GM18951 (cell line): ENCODE results near the gene PTCH2.

Experiments
- POLR2A ChIP-seq: IDR thresholded peaks from 4 replicates; pipeline ENCODE4 v1.6.1; 2011; ENCODE audit warnings: mild to moderate bottlenecking; ENCODE audit not compliant: insufficient read length, insufficient read depth; ENCODE audit errors: extremely low read depth
- in situ Hi-C: fragments of 300-500 bp; cut with MboI; formaldehyde crosslinking; loops from one replicate; pipeline ENCODE4 v1.12.0; 2022; ENCODE audit warnings: low sequenced_read_pairs, mixed read lengths, inconsistent platforms; ENCODE audit not compliant: unreplicated experiment

PTCH2 gene, protein sequence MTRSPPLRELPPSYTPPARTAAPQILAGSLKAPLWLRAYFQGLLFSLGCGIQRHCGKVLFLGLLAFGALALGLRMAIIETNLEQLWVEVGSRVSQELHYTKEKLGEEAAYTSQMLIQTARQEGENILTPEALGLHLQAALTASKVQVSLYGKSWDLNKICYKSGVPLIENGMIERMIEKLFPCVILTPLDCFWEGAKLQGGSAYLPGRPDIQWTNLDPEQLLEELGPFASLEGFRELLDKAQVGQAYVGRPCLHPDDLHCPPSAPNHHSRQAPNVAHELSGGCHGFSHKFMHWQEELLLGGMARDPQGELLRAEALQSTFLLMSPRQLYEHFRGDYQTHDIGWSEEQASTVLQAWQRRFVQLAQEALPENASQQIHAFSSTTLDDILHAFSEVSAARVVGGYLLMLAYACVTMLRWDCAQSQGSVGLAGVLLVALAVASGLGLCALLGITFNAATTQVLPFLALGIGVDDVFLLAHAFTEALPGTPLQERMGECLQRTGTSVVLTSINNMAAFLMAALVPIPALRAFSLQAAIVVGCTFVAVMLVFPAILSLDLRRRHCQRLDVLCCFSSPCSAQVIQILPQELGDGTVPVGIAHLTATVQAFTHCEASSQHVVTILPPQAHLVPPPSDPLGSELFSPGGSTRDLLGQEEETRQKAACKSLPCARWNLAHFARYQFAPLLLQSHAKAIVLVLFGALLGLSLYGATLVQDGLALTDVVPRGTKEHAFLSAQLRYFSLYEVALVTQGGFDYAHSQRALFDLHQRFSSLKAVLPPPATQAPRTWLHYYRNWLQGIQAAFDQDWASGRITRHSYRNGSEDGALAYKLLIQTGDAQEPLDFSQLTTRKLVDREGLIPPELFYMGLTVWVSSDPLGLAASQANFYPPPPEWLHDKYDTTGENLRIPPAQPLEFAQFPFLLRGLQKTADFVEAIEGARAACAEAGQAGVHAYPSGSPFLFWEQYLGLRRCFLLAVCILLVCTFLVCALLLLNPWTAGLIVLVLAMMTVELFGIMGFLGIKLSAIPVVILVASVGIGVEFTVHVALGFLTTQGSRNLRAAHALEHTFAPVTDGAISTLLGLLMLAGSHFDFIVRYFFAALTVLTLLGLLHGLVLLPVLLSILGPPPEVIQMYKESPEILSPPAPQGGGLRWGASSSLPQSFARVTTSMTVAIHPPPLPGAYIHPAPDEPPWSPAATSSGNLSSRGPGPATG

DNA sequence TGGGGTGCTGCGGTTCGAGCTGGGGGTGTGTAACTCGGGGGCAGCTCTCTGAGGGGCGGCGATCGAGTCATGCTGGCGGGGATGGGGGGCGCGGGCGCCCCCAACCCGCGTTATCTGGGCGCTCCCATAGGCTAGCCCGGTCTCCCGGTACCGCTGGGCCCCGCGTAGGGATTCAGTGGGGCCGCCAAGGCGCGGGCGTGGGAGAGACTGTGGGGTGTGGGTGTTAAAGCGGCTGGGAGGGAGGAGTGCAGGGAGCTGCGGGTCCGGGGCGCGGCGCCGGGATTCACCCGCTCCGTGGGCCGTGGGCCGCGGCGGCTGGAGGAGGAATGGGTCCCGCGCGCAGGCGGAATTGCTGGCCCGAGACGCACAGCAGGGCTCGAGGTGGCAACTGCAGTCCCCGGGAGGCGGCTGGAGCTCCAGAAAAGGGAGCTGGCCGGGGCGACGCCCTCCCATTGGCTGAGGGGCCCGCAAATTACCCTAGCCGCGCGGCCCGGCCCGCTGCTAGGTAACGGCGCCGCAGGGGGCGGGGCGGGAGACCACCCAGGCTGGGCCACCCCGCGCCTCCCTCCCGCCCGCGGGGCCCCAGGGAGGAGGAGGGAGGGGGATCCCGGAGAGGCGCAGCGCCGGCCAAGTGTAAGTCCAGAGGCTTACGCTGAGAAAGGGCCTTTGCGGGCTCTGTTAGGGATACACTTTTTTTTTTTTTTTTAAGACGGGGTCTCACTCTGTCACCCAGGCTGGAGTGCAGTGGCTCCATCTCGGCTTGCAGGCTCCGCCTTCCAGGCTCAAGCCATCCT is at the start of gene PTCH2:
PTCH2 (minus strand) TSS at position 392 of the 794 bp plus-strand sequence; CDS start at position 71, 321 bp downstream.
- in situ Hi-C loops = no loop called here
- no peak for TF ChIP-seq POLR2A

DNA sequence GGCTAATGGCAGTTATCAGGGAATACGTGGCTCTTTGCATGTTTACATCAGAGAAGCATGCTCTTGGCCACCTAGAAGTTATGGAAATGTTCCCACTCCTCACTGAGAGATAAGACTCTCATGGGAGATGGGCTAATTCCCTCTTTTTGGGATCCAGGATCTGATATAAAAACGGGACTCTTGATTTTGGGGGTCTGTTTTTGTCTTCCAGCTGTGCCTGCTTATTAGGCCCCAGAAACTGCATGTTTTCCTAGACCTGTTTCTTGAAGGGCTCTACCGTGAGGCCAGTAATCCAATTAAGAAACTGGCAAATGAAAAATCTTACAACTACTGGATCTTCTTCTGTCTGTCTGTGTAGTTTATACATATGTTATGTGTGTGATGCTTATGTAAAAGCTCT is 47.0 kb upstream of the PTCH2 start:
- in situ Hi-C loops = no loop called here

DNA sequence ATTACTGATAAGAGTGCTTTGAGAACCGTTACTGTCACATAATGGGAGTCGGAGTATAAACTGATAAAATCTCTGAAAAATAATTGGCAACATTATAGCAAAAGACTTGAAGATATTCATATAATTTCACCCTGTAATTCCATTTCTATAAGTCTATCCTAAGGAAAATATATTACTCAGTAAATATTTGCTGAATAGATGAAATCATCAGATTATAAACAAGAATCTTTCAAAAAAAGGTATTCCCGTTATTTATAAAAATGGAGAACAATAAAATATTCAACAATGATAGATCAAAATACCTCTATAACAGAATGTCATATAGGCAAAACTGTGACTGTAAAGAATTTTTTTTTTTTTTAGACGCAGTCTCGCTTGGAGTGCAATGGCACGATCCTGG is 42.4 kb upstream of the PTCH2 start:
- in situ Hi-C loops = no loop called here
- TF ChIP-seq POLR2A = no peak

More for the DNA sequence above, 47.0 kb upstream of the PTCH2 start:
- no peak for TF ChIP-seq POLR2A

DNA sequence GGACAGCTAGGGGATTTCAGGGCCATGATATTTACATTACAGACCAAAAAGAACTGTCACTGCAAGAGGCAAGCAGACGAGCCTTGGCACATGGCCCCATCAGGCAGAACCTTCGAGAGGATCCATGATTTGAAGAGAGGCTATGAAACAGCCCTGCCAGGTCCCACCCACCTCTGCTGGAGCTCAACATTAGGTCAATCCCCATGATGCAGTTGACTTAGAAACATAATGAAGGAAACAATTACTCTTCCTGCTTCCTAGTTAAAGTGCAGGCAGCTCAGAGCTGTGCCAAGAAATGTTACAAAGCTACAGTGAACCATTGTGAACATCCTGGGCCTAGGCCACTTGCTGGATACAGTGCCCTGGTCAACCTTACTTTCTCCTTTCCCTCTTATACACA is 41.7 kb upstream of the PTCH2 start:
- no peak for TF ChIP-seq POLR2A
- in situ Hi-C loops = no loop called here

DNA sequence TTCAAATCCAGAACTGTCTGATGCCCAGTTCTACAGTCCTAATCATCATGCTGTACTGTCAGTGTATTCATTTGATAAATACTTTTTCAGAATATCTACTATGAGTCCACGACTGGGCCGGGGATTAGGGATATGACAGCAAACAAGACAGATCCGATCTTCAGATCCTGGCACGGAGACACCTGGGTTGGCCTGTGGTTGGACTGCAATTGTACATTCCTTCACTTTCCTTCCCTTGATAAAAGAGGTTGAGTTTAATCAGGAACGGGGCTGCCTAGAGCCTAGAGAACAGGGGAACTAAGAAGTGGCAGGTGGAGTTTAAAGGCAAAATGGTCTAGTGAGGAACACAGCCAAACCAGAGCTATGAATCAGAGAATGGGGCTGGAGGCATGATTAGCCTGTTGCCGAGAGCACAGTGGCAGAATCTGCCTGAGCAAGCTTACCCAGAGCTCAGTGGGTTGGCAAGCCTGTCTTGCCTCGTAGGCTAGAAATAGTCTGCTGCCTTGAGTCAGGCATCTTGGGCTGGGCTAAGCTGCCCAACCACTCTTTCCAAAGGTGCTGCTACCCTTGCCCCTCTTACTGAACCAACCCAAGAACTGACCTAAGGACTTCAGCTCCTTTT is 38.1 kb upstream of the PTCH2 start:
- no peak for TF ChIP-seq POLR2A

DNA sequence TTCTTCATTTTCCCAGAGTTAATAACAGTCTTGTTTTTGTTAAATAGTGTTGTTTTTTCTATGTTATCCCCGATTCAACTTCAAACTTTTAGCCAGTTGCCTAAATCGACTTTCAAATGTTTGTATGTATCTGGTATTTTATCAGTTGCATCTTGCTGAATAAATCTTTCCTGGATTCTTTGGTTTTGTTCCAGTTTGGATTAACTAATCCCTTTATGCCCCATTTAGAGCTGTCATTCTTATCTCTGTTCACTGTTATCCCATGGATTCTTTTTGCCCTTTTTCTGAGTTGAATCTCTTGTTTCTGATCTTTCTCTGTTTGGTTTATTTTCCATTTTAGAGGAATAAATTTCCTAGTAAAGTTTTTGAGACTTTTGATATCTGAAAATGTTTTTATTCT is 31.1 kb upstream of the PTCH2 start:
- in situ Hi-C loops = loop anchor here (25.0 kb wide), 1 partner anchor 413 kb away; no protein-coding TSS in a partner anchor
- TF ChIP-seq POLR2A = no peak

More for the DNA sequence above, 38.1 kb upstream of the PTCH2 start:
- in situ Hi-C loops = no loop called here

DNA sequence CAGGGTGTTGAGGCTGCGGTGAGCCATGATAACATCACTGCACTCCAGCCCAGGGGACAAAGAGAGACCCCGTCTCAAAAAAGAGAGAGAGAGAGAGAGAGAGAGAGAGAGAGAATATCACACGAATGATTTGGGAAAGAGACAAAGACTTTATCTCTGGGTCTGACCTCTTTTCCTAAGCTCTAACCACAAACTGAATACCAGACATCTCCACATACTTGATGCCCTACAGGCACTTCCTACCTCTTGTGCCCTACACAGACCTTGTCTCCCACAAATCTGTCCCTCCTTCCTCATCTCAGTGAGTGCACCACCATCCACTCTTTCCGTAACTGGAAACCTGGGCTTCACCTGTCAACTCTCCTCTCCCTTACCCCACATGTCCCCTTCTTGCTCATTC is 27.0 kb upstream of the PTCH2 start:
- no peak for TF ChIP-seq POLR2A
- in situ Hi-C loops = loop anchor here (25.0 kb wide), 1 partner anchor 417 kb away; no protein-coding TSS in a partner anchor

DNA sequence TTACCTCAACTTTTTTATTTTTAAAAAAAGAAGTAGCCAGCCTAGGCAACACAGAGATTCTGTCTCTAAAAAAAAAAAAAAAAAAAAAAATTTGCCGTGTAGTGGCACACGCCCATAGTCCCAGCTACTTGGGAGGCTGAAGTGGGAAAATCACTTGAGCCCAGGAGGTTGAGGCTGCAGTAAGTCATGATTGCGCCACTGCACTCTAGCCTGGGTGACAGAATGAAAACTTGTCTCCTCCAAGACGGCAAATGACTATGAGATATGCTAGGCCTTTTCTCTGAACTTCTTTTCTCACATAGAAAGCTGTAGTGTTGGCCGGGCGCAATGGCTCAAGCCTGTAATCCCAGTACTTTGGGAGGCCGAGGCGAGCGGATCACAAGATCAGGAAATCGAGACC is 24.7 kb upstream of the PTCH2 start:
- in situ Hi-C loops = loop anchor here (25.0 kb wide), 1 partner anchor 420 kb away; no protein-coding TSS in a partner anchor
- no peak for TF ChIP-seq POLR2A

DNA sequence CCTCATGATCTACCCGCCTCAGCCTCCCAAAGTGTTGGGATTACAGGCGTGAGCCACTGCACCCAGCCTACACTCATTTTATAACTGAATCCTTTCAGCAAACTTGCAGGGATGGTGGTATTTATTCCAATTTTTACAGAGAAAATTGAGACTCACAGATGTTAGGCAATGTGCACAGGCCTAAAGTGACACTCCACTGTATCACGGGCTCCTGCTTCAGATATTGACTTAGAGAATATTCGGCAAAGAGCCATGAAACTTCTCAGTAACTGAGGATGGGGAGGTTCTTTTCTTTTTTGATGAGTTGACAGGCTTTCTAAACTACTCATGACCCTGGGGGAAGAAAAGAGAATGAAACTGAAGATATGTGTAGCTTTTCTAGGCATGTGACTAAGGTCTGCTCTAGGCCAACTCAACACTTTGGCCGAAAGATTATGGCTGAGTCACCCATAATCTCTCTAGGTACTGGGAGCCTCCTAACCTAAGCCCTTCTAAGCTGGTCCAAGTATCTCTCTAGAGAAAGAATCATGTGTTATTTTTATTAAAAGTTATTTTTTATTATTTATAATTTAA is 19.9 kb upstream of the PTCH2 start:
- no peak for TF ChIP-seq POLR2A
- in situ Hi-C loops = loop anchor here (25.0 kb wide), 1 partner anchor 424 kb away; no protein-coding TSS in a partner anchor

DNA sequence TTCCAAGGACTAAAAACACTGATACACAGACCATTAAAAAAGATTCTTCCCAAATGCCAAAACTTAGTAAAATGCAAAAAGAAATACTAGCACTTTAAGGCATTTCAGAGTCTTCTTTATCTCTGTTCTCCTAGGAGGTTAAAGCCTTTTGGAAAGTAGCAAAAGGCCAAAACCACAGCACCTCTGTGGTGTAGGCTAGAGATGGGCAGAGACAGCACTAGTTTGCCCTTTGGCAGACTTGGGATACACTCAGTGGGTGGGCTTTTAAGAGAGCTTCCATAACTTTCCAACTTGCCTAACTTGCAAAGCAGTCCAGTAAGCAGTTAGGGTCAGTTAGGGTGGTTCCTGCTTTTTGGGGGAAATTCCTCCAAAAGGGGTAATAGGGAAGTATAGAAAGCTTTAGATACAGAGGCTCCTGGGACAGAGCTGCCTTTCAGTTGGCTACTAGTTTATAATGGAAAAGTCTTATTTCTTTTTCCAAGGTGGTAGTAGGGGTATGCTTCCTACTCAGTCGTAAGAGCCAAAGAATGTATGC is 17.9 kb upstream of the PTCH2 start:
- in situ Hi-C loops = loop anchor here (25.0 kb wide), 1 partner anchor 426 kb away; no protein-coding TSS in a partner anchor
- TF ChIP-seq POLR2A = no peak

DNA sequence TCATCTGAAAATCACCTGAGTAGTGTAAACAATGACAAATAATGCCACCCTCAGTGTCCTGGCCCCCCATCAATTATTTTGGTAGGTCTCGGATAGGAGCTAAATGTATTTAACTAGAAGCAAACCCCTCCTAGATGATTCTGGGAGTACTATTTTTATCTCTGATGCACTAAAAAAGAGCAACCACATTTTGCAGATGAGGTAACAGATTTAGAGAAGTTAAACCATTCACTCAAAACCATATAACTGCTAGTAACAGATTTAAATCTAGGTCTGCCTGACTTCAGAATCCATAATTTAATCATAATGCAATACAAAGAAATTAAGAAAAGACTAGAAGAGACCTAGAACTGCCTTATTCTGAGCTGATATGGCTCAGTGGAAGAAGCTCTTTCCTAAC is 17.3 kb upstream of the PTCH2 start:
- in situ Hi-C loops = loop anchor here (25.0 kb wide), 1 partner anchor 427 kb away; no protein-coding TSS in a partner anchor
- TF ChIP-seq POLR2A = no peak

DNA sequence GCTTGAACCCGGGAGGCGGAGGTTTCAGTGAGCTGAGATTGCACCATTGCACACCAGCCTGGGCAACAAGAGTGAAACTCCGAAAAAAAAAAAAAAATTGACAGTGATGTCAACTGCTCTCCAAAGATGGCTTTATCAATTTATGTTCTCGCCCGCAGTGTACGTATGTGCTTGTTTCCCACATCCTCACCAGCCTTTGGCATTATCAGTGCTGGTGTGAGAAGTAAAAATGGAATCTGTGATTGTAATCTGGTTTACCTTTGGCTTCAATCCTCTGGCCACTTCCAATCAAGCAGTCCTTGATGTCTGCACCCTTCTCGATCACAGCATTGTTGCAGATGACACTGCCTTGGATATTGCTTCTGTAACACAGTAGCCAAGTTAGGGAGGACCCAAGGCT is 14.4 kb upstream of the PTCH2 start:
- in situ Hi-C loops = loop anchor here (25.0 kb wide), 1 partner anchor 430 kb away; no protein-coding TSS in a partner anchor
- TF ChIP-seq POLR2A = no peak
